Keratinocyte (primary cell): ENCODE results near the gene CEP20. TPM values are rescaled to one million over a fixed set of nuclear protein-coding genes. Genes with fewer than 3 reads are reported as not detected.

Experiments
- DNase-seq: peaks from one replicate; pipeline ENCODE4 v3.0.0-alpha.2; 2011; ENCODE audit warnings: low read depth, missing footprints, low spot score
- FAIRE-seq: peaks from 2 replicates; lab custom pipeline; 2011; peaks lifted over from hg19 to GRCh38; lab: Jason Lieb, UNC
- H2AFZ ChIP-seq: 2 replicates; pipeline ENCODE4 v1.6.0; 2012; ENCODE audit warnings: low read length, control low read depth, inconsistent platforms; ENCODE audit not compliant: control insufficient read depth
- H3K27ac ChIP-seq: 2 replicates; pipeline ENCODE4 v1.5.1; 2011; ENCODE audit warnings: low read length; ENCODE audit not compliant: control insufficient read depth, insufficient read depth
- H3K27me3 ChIP-seq: 3 replicates; pipeline ENCODE4 v1.6.0; 2011; ENCODE audit warnings: low read length; ENCODE audit not compliant: control insufficient read depth, insufficient read depth; ENCODE audit errors: extremely low read depth
- H3K36me3 ChIP-seq, 2 experiments: 2 replicates in 1 of 2; 3 replicates in 1 of 2; pipeline ENCODE4 v1.5.1; 2011; ENCODE audit warnings: low read length in 2 of 2, mild to moderate bottlenecking in 1 of 2; ENCODE audit not compliant: control insufficient read depth in 2 of 2, insufficient read depth in 2 of 2; ENCODE audit errors: extremely low read depth in 1 of 2
- H3K4me1 ChIP-seq: 3 replicates; pipeline ENCODE4 v1.5.1; 2011; ENCODE audit warnings: low read length; ENCODE audit not compliant: control insufficient read depth, insufficient read depth; ENCODE audit errors: extremely low read depth
- H3K4me2 ChIP-seq: 3 replicates; pipeline ENCODE4 v1.6.0; 2011; ENCODE audit warnings: low read depth, low read length; ENCODE audit not compliant: control insufficient read depth, insufficient read depth; ENCODE audit errors: extremely low read depth
- H3K4me3 ChIP-seq, 3 experiments: fragments of 200-600 bp in 1 of 3; sonication (generic) in 1 of 3; 2 replicates in 2 of 3; 3 replicates in 1 of 3; pipeline ENCODE4 v1.5.1; 2011 to 2016; ENCODE audit warnings: low read length in 3 of 3, mild to moderate bottlenecking in 3 of 3, control low read depth in 2 of 3, inconsistent platforms in 1 of 3, low read depth in 1 of 3, mixed read lengths in 1 of 3, mixed run types in 1 of 3, moderate library complexity in 1 of 3; ENCODE audit not compliant: control insufficient read depth in 2 of 3, insufficient read depth in 2 of 3; ENCODE audit errors: extremely low read depth in 1 of 3
- H3K79me2 ChIP-seq: 2 replicates; pipeline ENCODE4 v1.6.0; 2012; ENCODE audit warnings: low read length; ENCODE audit not compliant: control insufficient read depth, insufficient read depth
- H3K9ac ChIP-seq: 3 replicates; pipeline ENCODE4 v1.6.0; 2011; ENCODE audit warnings: low read length; ENCODE audit not compliant: control insufficient read depth, insufficient read depth; ENCODE audit errors: extremely low read depth
- H3K9me1 ChIP-seq: 3 replicates; pipeline ENCODE4 v1.6.0; 2011; ENCODE audit warnings: low read length; ENCODE audit not compliant: control insufficient read depth, insufficient read depth; ENCODE audit errors: extremely low read depth
- H3K9me3 ChIP-seq: 2 replicates; pipeline ENCODE4 v1.5.1; 2012; ENCODE audit warnings: low read depth, low read length; ENCODE audit not compliant: control insufficient read depth
- H4K20me1 ChIP-seq: 3 replicates; pipeline ENCODE4 v1.6.0; 2011; ENCODE audit warnings: low read length; ENCODE audit not compliant: control insufficient read depth, insufficient read depth; ENCODE audit errors: extremely low read depth
- CTCF ChIP-seq, 3 experiments: IDR thresholded peaks in 1 of 3; conservative IDR thresholded peaks in 1 of 3; optimal IDR thresholded peaks in 1 of 3; 2 replicates in 2 of 3; 3 replicates in 1 of 3; pipeline versions ENCODE3 to v1.5.1; 2011; ENCODE audit warnings: low read length in 3 of 3, mild to moderate bottlenecking in 3 of 3, moderate library complexity in 2 of 3, control low read depth in 1 of 3, inconsistent platforms in 1 of 3; ENCODE audit not compliant: insufficient read depth in 2 of 3; ENCODE audit errors: extremely low read depth in 1 of 3
- EZH2 ChIP-seq: IDR thresholded peaks from one replicate; pipeline ENCODE4 v1.6.1; 2012; ENCODE audit warnings: inconsistent platforms, mild to moderate bottlenecking, low read length, moderate library complexity
- dilution Hi-C: fragments of 300-500 bp; cut with MboI; formaldehyde crosslinking; loops from one replicate; pipeline ENCODE4 v1.7.0; 2020; ENCODE audit warnings: low sequenced_read_pairs; ENCODE audit not compliant: extremely low pct_ligation_motif_present
- polyA plus RNA-seq, 5 experiments: library from polyadenylated mRNA; depleted of rRNA in 3 of 5; stranded (reverse) in 3 of 5; stranded (forward) in 1 of 5; unstranded in 1 of 5; fragments of >200 nt; gene quantifications; 1 replicate in 1 of 5; 2 replicates in 3 of 5; 3 replicates in 1 of 5; pipeline versions ENCODE4 v1.2.1 to v1.2.3, GENCODE V29; 2011 to 2012; ENCODE audit warnings: missing spikeins in 2 of 5, low read depth in 1 of 5, low replicate concordance in 1 of 5

Gene CEP20
- polyA plus RNA-seq, 1 donor (not counting 4 experiments of a cell fraction or from before 2014, with no cell fraction given), result 44.1 TPM

GRCh38 chr16:15832241-15832640 lies 56.2 kb downstream of the CEP20 start:
- Histone ChIP-seq H3K27ac (no peak overlapping the region), H3K4me1 (no peaks in the 10 kb centered on the region), H3K9me1 (no peaks in the 10 kb centered on the region), H3K4me2 (no peak overlapping the region), H3K27me3 (no peaks in the 10 kb centered on the region), H3K4me3 (no peak overlapping the region), H3K36me3 (no peaks in the 10 kb centered on the region), H2AFZ (no peak overlapping the region), H4K20me1 (no peaks in the 10 kb centered on the region), H3K79me2 (no peaks in the 10 kb centered on the region), H3K9me3 (no peaks in the 10 kb centered on the region), H3K9ac (no peak overlapping the region)
- TF ChIP-seq EZH2 (no peak), CTCF (optimal IDR thresholded peaks at IDR 0.05 in 1 of 3, IDR thresholded peaks at IDR 0.05 in 1 of 3, conservative IDR thresholded peaks at IDR 0.05 in 1 of 3; ENCODE audit: extremely low read depth in 1 of 3, insufficient read depth in 2 of 3, low read length in 3 of 3) (no peak)
- DNase-seq (no peak), FAIRE-seq (no peak)
- dilution Hi-C loops, result no loop called here

GRCh38 chr16:15830832-15831451 lies 57.5 kb downstream of the CEP20 start:
- H3K9me1 ChIP-seq, result no peaks in the 10 kb centered on the region
- dilution Hi-C loops, result no loop called here
- H3K36me3 ChIP-seq, result no peaks in the 10 kb centered on the region
- no peaks in the 10 kb centered on the region for H3K4me1 ChIP-seq
- no peaks in the 10 kb centered on the region for H4K20me1 ChIP-seq
- TF ChIP-seq EZH2, result no peak
- no peak overlapping the region for H2AFZ ChIP-seq
- FAIRE-seq, result no peak
- H3K4me2 ChIP-seq, result no peak overlapping the region
- H3K79me2 ChIP-seq, result no peaks in the 10 kb centered on the region
- H3K9ac ChIP-seq, result no peak overlapping the region
- no peak for DNase-seq
- no peak overlapping the region for H3K4me3 ChIP-seq
- H3K27me3 ChIP-seq, result no peaks in the 10 kb centered on the region
- no peak overlapping the region for H3K27ac ChIP-seq
- no peaks in the 10 kb centered on the region for H3K9me3 ChIP-seq

- no peaks in the 10 kb centered on the region for H3K4me1 ChIP-seq
- no peaks in the 10 kb centered on the region for H3K27me3 ChIP-seq
- H3K9ac ChIP-seq, result no peak overlapping the region
- H3K4me2 ChIP-seq, result no peak overlapping the region
- no peaks in the 10 kb centered on the region for H4K20me1 ChIP-seq
- H3K9me3 ChIP-seq, result no peaks in the 10 kb centered on the region
- FAIRE-seq, result no peak
- H3K36me3 ChIP-seq, result no peaks in the 10 kb centered on the region
- H3K79me2 ChIP-seq, result no peaks in the 10 kb centered on the region
- dilution Hi-C loops, result no loop called here
- no peak overlapping the region for H3K27ac ChIP-seq
- no peak overlapping the region for H3K4me3 ChIP-seq
- no peak for TF ChIP-seq EZH2
- TF ChIP-seq CTCF (optimal IDR thresholded peaks at IDR 0.05 in 1 of 3, IDR thresholded peaks at IDR 0.05 in 1 of 3, conservative IDR thresholded peaks at IDR 0.05 in 1 of 3; ENCODE audit: extremely low read depth in 1 of 3, insufficient read depth in 2 of 3, low read length in 3 of 3), result no peak
- H2AFZ ChIP-seq, result no peak overlapping the region
- DNase-seq, result no peak
- H3K9me1 ChIP-seq, result no peaks in the 10 kb centered on the region
Observed at GRCh38 chr16:15829460-15829859, 58.9 kb downstream of the CEP20 start.
